Subcutaneous abdominal adipose tissue (tissue), 5 donors: ENCODE data around the gene UBE2O.
A peak's percentile ranks its signal among the peaks of the same experiment; 100 is the strongest.

ENCODE experiments used
- H3K27ac ChIP-seq: one replicate; pipeline ENCODE4 v1.7.0; 2013; ENCODE audit warnings: low read depth, mild to moderate bottlenecking, inconsistent platforms, low read length, moderate library complexity
- H3K27me3 ChIP-seq, 5 donors: one replicate each; pipeline ENCODE4 v1.7.0; 2013; ENCODE audit warnings: low read length in 5 of 5, inconsistent platforms in 1 of 5; ENCODE audit not compliant: control insufficient read depth in 5 of 5, insufficient read depth in 4 of 5
- H3K36me3 ChIP-seq, 5 donors: one replicate each; pipeline ENCODE4 v1.7.0; 2013; ENCODE audit warnings: low read length in 5 of 5; ENCODE audit not compliant: control insufficient read depth in 5 of 5, insufficient read depth in 5 of 5
- H3K4me1 ChIP-seq, 5 donors: one replicate each; pipeline ENCODE4 v1.7.0; 2013; ENCODE audit warnings: low read length in 5 of 5, mild to moderate bottlenecking in 3 of 5, moderate library complexity in 1 of 5; ENCODE audit not compliant: control insufficient read depth in 5 of 5, insufficient read depth in 5 of 5
- H3K4me3 ChIP-seq, 5 donors: one replicate each; pipeline ENCODE4 v1.7.0; 2013; ENCODE audit warnings: low read length in 5 of 5, low read depth in 1 of 5
- H3K9ac ChIP-seq, 5 donors: one replicate each; pipeline ENCODE4 v1.7.0; 2013; ENCODE audit warnings: low read length in 5 of 5, mild to moderate bottlenecking in 4 of 5, moderate library complexity in 3 of 5
- H3K9me3 ChIP-seq, 5 donors: one replicate each; pipeline ENCODE4 v1.7.0; 2013; ENCODE audit warnings: low read length in 5 of 5; ENCODE audit not compliant: control insufficient read depth in 5 of 5
- donor health status: healthy.
- donor health status: healthy.
- donor health status: healthy.
- donor health status: healthy.
- donor health status: healthy.

Gene UBE2O

GRCh38 chr17:76452660-76453430, at the start of gene UBE2O:
TSS of gene UBE2O (minus strand) at chr17:76453152. CDS start at chr17:76453141, 11 bp downstream.
- Histone ChIP-seq H3K4me3 (peak within 1 kb of the TSS; percentile 48 to 84 (median 73)), H3K9ac (peak within 1 kb of the TSS in 4 of 5 donors; percentile 53 to 71 (median 62)), H3K27me3 (no peaks in the 10 kb centered on the region), H3K36me3 (no peaks in the 10 kb centered on the region), H3K27ac (no peak within 1 kb of the TSS), H3K9me3 (no peaks in the 10 kb centered on the region), H3K4me1 (peaks cover 0 to 14% (median 12%) of the 10 kb centered on the region in 5 donors)

DNA sequence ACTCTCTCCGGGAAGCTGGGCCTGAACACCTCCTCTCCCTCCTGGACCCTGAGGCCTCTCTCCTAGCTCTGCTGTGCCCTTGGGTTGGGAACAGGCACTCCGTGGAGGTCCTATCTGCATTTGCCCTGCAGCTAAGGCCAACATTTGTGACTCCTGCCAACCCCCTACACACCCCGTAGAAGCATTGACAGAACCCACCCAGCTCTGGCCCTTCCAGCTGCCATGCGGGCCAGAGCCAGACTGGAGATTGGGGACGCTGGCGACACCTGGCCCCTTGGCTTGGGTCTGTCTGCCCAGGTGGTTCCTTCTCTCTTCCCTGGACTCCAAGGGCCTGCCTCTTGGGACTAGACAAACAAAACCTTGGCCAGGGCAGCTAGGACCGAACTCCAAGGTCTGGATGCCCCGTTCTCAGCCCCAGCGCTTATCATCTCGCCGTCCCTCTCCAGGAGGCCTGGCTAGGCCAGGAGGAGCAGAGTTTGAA, 48.9 kb upstream of the UBE2O start:
- Histone ChIP-seq H3K9me3 (no peaks in the 10 kb centered on the region), H3K27me3 (peaks cover 0 to 4% (median 4%) of the 10 kb centered on the region in 5 donors), H3K9ac (peak overlapping the region in 2 of 5 donors; percentile 48 to 64), H3K36me3 (no peaks in the 10 kb centered on the region), H3K4me1 (peaks cover 8 to 63% (median 51%) of the 10 kb centered on the region in 5 donors), H3K27ac (no peak overlapping the region), H3K4me3 (peak overlapping the region; percentile 66 to 80 (median 67))

DNA sequence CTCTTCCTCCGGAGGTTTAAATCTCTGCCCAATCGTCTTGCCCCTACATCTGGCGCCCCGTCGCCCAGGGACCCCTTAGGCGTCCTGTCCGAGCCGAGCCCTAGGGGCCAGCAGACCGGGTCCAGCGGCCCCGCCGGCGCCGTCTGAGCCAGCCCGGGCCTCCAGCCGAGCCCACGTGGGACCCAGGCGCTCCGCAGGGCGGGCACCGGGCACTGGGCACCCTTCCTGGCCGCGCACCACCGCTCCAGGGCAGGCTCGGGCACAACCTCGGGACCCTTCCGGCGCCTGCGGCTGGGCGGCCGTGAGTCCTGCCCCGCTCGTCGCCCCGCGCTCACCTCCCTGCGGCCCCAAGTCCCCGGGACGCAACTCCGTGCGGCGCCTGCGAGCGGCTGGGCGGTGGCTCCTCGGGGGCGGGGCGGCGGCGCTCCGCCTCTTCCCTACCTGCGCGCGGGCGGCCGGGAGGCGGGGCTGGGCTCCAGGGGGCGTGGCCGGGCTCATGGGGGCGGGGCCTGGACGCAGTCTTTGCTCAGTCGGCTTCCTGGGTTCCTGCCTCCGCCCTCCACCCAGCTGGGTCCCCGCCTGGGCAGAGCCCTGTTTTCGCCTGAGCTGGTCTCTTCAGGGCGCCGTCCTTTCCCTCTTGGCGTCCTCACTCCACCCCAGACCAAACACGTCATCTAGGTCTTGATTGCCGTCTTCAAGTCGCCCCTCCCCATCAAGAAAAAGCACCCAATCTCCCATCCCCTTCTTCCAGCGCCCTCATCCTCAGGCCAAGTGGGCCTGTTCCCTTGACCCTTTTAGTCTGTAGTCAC, 48.3 kb upstream of the UBE2O start, which contains the start of gene RHBDF2:
RHBDF2 (minus strand) TSS at position 406 of the 809 bp plus-strand sequence. CDS start 19,899 bp downstream, outside the sequence.
- Histone ChIP-seq H3K9me3 (no peaks in the 10 kb centered on the region), H3K4me3 (peak within 1 kb of the TSS; percentile 66 to 80 (median 67)), H3K36me3 (no peaks in the 10 kb centered on the region), H3K27ac (peak within 1 kb of the TSS; percentile 29), H3K9ac (peak within 1 kb of the TSS in 4 of 5 donors; percentile 52 to 87 (median 84)), H3K27me3 (no peaks in the 10 kb centered on the region), H3K4me1 (peaks cover 5 to 59% (median 50%) of the 10 kb centered on the region in 5 donors)

DNA sequence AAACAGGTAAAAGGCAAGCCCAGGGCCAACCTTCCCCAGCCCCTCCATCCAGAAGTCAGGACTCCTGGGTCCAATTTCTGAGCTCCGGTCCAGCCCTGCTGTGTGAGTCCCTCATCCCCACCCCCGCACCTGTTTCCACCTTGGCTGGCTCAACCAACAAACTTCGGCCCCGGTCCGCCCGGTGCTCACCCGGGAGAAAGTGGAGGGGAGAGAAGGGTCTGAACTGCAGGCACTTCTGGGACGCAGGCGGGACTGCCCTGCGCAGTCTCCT, 47.7 kb upstream of the UBE2O start:
- Histone ChIP-seq H3K4me1 (peaks cover 5 to 65% (median 50%) of the 10 kb centered on the region in 5 donors), H3K36me3 (no peaks in the 10 kb centered on the region), H3K9me3 (no peaks in the 10 kb centered on the region), H3K9ac (peak overlapping the region in 4 of 5 donors; percentile 52 to 87 (median 84)), H3K27ac (peak overlapping the region; percentile 29), H3K27me3 (no peaks in the 10 kb centered on the region), H3K4me3 (peak overlapping the region; percentile 51 to 80 (median 67))

GRCh38 chr17:76500074-76500746, 47.3 kb upstream of the UBE2O start:
- H3K9me3 ChIP-seq = no peaks in the 10 kb centered on the region
- peak overlapping the region in 4 of 5 donors; percentile 52 to 87 (median 84) for H3K9ac ChIP-seq
- H3K36me3 ChIP-seq = no peaks in the 10 kb centered on the region
- H3K27ac ChIP-seq = peak overlapping the region; percentile 29
- H3K4me1 ChIP-seq = peaks cover 5 to 67% (median 50%) of the 10 kb centered on the region in 5 donors
- H3K27me3 ChIP-seq = no peaks in the 10 kb centered on the region
- peak overlapping the region; percentile 51 to 80 (median 67) for H3K4me3 ChIP-seq

GRCh38 chr17:76499267-76499667, 46.3 kb upstream of the UBE2O start:
- Histone ChIP-seq H3K9me3 (no peaks in the 10 kb centered on the region), H3K4me1 (peaks cover 5 to 70% (median 50%) of the 10 kb centered on the region in 5 donors), H3K4me3 (peak overlapping the region in 2 of 5 donors; percentile 74 to 80), H3K27ac (no peak overlapping the region), H3K9ac (peak overlapping the region in 2 of 5 donors; percentile 48 to 86), H3K27me3 (no peaks in the 10 kb centered on the region), H3K36me3 (no peaks in the 10 kb centered on the region)

- peak overlapping the region; percentile 65 for H3K27ac ChIP-seq
- H3K9ac ChIP-seq = peak overlapping the region in 3 of 5 donors; percentile 42 to 81 (median 45)
- peaks cover 5 to 74% (median 54%) of the 10 kb centered on the region in 5 donors for H3K4me1 ChIP-seq
- H3K9me3 ChIP-seq = no peaks in the 10 kb centered on the region
- H3K27me3 ChIP-seq = no peaks in the 10 kb centered on the region
- no peaks in the 10 kb centered on the region for H3K36me3 ChIP-seq
- peak overlapping the region in 2 of 5 donors; percentile 74 to 80 for H3K4me3 ChIP-seq
These were observed 45.9 kb upstream of the UBE2O start for GRCh38 chr17:76498876-76499251.

DNA sequence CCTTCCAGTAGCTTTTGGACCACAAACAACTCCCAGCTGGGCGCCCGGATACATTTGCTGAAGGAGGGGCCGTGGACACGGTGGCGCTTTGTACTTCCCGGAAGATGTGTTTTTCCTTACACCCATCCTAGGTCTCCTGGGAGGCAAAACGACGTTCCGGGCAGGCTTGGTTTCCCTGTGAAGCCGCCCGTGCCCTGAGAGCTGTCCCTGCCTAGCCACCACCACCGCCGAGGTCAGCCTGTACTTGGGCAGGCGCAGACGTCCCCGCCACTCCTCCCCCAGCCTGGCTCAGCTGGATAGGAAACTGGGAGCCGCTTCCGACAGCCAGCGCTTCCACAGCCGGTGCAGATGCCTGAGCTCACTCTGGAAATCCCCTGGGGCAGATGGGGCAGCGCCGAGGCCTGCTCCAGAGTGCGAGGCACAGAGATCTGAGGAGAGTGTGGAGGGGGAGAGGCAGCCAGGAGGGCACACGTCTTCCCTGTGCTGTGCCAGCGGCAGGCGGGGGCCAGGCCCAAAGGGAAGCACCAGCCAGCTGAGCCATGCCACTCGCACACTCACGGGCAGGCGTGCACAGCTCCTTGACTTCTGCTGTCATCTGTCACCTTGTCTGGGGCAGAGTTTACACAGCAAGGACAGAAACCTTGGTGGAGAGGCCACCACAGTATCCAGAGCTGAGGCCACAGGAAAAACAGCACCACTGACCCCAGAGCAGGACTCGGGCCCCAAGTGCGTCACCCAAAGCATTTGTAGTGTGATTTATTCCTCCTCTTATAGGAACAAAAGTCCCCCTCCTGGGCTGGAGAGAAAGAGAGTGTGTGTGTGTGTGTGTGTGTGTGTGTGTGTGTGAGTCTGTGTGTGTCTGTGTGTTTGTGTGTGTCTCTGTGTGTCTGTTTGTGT, 45.3 kb upstream of the UBE2O start:
- Histone ChIP-seq H3K36me3 (no peaks in the 10 kb centered on the region), H3K9me3 (no peaks in the 10 kb centered on the region), H3K4me3 (peak overlapping the region; percentile 8 to 74 (median 41)), H3K9ac (peak overlapping the region in 3 of 5 donors; percentile 45 to 81 (median 56)), H3K27ac (peak overlapping the region; percentile 65), H3K27me3 (peaks cover 0 to under 1% (median 0%) of the 10 kb centered on the region in 5 donors), H3K4me1 (peaks cover 6 to 81% (median 60%) of the 10 kb centered on the region in 5 donors)

GRCh38 chr17:76497699-76497978, 44.7 kb upstream of the UBE2O start:
- Histone ChIP-seq H3K4me3 (peak overlapping the region; percentile 8 to 74 (median 41)), H3K27ac (peak overlapping the region; percentile 65), H3K36me3 (no peaks in the 10 kb centered on the region), H3K27me3 (peaks cover 0 to 6% (median 0%) of the 10 kb centered on the region in 5 donors), H3K4me1 (peaks cover 7 to 84% (median 66%) of the 10 kb centered on the region in 5 donors), H3K9ac (peak overlapping the region in 3 of 5 donors; percentile 14 to 81 (median 56)), H3K9me3 (no peaks in the 10 kb centered on the region)
